Uterus (tissue), 2 donors: ENCODE measurements around the gene PRKN.

ENCODE experiments used
- CTCF ChIP-seq, 4 experiments: fragments of 200-600 bp in 2 of 4; fragments of 450-650 bp in 2 of 4; sonication (generic) in 2 of 4; IDR thresholded peaks; one replicate each; pipeline ENCODE4 v1.5.1; 2016 to 2019; ENCODE audit warnings: antibody characterized with exemption in 4 of 4, mild to moderate bottlenecking in 2 of 4, moderate library complexity in 1 of 4
- POLR2A ChIP-seq, 2 donors: fragments of 450-650 bp; IDR thresholded peaks; one replicate each; pipeline ENCODE4 v1.6.1; 2016; ENCODE audit warnings: antibody characterized with exemption in 2 of 2, mild to moderate bottlenecking in 1 of 2, moderate library complexity in 1 of 2

DNA sequence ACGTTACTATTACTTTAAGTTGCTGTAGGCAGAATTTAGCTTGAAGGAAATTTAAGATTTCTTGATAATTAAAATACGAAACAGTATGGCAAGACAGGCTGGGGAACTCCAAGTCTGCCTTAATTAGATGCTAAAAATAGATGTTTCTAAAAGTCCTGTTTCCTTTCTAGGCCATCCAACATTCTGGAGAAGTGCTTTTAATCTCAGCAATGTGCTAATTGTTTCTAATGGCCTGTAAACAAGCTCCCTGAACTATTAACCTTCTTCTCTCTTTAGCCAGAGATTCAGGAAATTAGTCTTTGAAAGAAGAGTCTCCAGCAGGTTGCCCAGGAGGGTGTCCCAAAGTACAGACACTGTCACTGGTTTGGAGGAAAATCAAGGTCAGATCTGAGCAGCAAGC is 776.4 kb downstream of the PRKN start:
- TF ChIP-seq POLR2A (IDR thresholded peaks at IDR 0.05) (no peak), CTCF (IDR thresholded peaks at IDR 0.05) (no peak)
